Stimulated activated CD4-positive, alpha-beta T cell treated with anti-CD3 and anti-CD28 coated beads, Interleukin-12 subunit alpha, Interleukin-12 subunit beta, amount 100 ng/mL, for 4 hours (primary cell): ENCODE data around the gene ALOX12B.
"Not testable (repeated sequence)": the region's sequence is repeated elsewhere in the genome, so short reads cannot be mapped to it uniquely, and the experiment has no call there.

Experiments used
- DNase-seq: peaks from one replicate; pipeline ENCODE4 v3.0.0-alpha.2; 2020

Gene ALOX12B

GRCh38 chr17:8081876-8082275 is 5.6 kb downstream of the ALOX12B start:
- no peak for DNase-seq

GRCh38 chr17:8080799-8081219 is 6.7 kb downstream of the ALOX12B start:
- DNase-seq = no peak

GRCh38 chr17:8080208-8080798 is 7.2 kb downstream of the ALOX12B start:
- DNase-seq = no peak

- DNase-seq = peak; percentile 77
Measured at GRCh38 chr17:8079291-8080207, 8.0 kb downstream of the ALOX12B start.

- DNase-seq = not testable (repeated sequence)
Measured at GRCh38 chr17:8077939-8078338, 9.6 kb downstream of the ALOX12B start.

- DNase-seq = no peak
Measured at GRCh38 chr17:8076502-8077266, 10.8 kb downstream of the ALOX12B start.

GRCh38 chr17:8075574-8076342 is 11.8 kb downstream of the ALOX12B start:
- DNase-seq = no peak

GRCh38 chr17:8075081-8075480 is 12.4 kb downstream of the ALOX12B start:
- DNase-seq = no peak

GRCh38 chr17:8074554-8074953 is 13.0 kb downstream of the ALOX12B start:
- no peak for DNase-seq

- peak; percentile 90 for DNase-seq
Measured at GRCh38 chr17:8073627-8074484, 13.7 kb downstream of the ALOX12B start.

- peak; percentile 30 for DNase-seq
Measured at GRCh38 chr17:8072729-8073461, 14.6 kb downstream of the ALOX12B start.

- no peak for DNase-seq
Measured at GRCh38 chr17:8072341-8072728, 15.2 kb downstream of the ALOX12B start.

- no peak for DNase-seq
Measured at GRCh38 chr17:8071496-8071895, 16.0 kb downstream of the ALOX12B start.

- DNase-seq = no peak
Measured at GRCh38 chr17:8069587-8069860, 18.0 kb downstream of the ALOX12B start.

GRCh38 chr17:8068736-8069586 is 18.6 kb downstream of the ALOX12B start:
- no peak for DNase-seq

GRCh38 chr17:8067806-8068205 is 19.7 kb downstream of the ALOX12B start:
- DNase-seq = no peak

GRCh38 chr17:8066841-8067775 is 20.4 kb downstream of the ALOX12B start:
- DNase-seq = no peak

GRCh38 chr17:8064561-8065019 is 22.9 kb downstream of the ALOX12B start:
- no peak for DNase-seq
